ENCODE data around the gene CDH10.

CDH10 gene

GRCh38 chr5:24477958-24478357 is 166.8 kb downstream of the CDH10 start:
- ATAC-seq: no peak

GRCh38 chr5:24475101-24475500 is 169.7 kb downstream of the CDH10 start:
- no peak for ATAC-seq

GRCh38 chr5:24474685-24475084 is 170.1 kb downstream of the CDH10 start:
- no peak for ATAC-seq

GRCh38 chr5:24472518-24472917 is 172.3 kb downstream of the CDH10 start:
- no peak for ATAC-seq

- ATAC-seq: no peak
These were observed 200.4 kb downstream of the CDH10 start for GRCh38 chr5:24444414-24444813.

- ATAC-seq: no peak
These were observed 205.3 kb downstream of the CDH10 start for GRCh38 chr5:24439465-24439864.
